Measurements from ENCODE around the gene TMCC1.

GRCh38 chr3:129688271-129688895 lies 205.1 kb downstream of the TMCC1 start:
- TF ChIP-seq POLR2A (IDR thresholded peaks at IDR 0.05) = no peak
- no peak for TF ChIP-seq CTCF (IDR thresholded peaks at IDR 0.05)
